HEK293 (cell line): ENCODE results near the gene TSPAN1.

Experiments used
- OSR2 ChIP-seq: fragments of 450-650 bp; formaldehyde crosslinking; IDR thresholded peaks from 2 replicates; pipeline ENCODE4 v1.5.1; 2016; ENCODE audit warnings: missing biosample characterization, missing genetic modification characterization
- SETDB1 ChIP-seq: IDR thresholded peaks from one replicate; pipeline ENCODE4 v1.6.1; 2017; ENCODE audit warnings: mild to moderate bottlenecking, low read length, moderate library complexity, mixed read lengths; ENCODE audit not compliant: insufficient read length
- TCF7L2 ChIP-seq: IDR thresholded peaks from 2 replicates; pipeline ENCODE4 v1.6.1; 2011; ENCODE audit warnings: low read depth, mild to moderate bottlenecking, inconsistent platforms, low read length, moderate library complexity, borderline replicate concordance
- ZNF133 ChIP-seq: fragments of 450-650 bp; formaldehyde crosslinking; IDR thresholded peaks from 2 replicates; pipeline ENCODE4 v1.5.1; 2016; ENCODE audit warnings: missing biosample characterization, missing genetic modification characterization
- TF ChIP-seq, protein P1 (sequence below): fragments of 450-650 bp; formaldehyde crosslinking; IDR thresholded peaks from 2 replicates; pipeline ENCODE4 v1.5.1; 2016; ENCODE audit warnings: missing biosample characterization, missing genetic modification characterization

- no peak for TF ChIP-seq OSR2 (tag by site-specific recombination)
- TF ChIP-seq, protein P1, sequence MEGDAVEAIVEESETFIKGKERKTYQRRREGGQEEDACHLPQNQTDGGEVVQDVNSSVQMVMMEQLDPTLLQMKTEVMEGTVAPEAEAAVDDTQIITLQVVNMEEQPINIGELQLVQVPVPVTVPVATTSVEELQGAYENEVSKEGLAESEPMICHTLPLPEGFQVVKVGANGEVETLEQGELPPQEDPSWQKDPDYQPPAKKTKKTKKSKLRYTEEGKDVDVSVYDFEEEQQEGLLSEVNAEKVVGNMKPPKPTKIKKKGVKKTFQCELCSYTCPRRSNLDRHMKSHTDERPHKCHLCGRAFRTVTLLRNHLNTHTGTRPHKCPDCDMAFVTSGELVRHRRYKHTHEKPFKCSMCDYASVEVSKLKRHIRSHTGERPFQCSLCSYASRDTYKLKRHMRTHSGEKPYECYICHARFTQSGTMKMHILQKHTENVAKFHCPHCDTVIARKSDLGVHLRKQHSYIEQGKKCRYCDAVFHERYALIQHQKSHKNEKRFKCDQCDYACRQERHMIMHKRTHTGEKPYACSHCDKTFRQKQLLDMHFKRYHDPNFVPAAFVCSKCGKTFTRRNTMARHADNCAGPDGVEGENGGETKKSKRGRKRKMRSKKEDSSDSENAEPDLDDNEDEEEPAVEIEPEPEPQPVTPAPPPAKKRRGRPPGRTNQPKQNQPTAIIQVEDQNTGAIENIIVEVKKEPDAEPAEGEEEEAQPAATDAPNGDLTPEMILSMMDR (tag by site-specific recombination): no peak
- no peak for TF ChIP-seq ZNF133
- no peak for TF ChIP-seq SETDB1
- TF ChIP-seq TCF7L2: no peak
These were observed 10.2 kb downstream of the TSPAN1 start for GRCh38 chr1:46184920-46185658.
